NB4 (cell line): ENCODE measurements around the gene PPM1L.

Source experiments
- POLR2A ChIP-seq: IDR thresholded peaks from 2 replicates; pipeline ENCODE4 v1.6.1; 2011; ENCODE audit warnings: mild to moderate bottlenecking; ENCODE audit not compliant: insufficient read length; ENCODE audit errors: extremely low read depth
- TF ChIP-seq, protein P1 (sequence below): IDR thresholded peaks from one replicate; pipeline ENCODE4 v1.5.1; 2012; ENCODE audit warnings: low read depth, low read length

GRCh38 chr3:160906646-160907045, 150.6 kb downstream of the PPM1L start:
- TF ChIP-seq POLR2A, result no peak
- TF ChIP-seq, protein P1, sequence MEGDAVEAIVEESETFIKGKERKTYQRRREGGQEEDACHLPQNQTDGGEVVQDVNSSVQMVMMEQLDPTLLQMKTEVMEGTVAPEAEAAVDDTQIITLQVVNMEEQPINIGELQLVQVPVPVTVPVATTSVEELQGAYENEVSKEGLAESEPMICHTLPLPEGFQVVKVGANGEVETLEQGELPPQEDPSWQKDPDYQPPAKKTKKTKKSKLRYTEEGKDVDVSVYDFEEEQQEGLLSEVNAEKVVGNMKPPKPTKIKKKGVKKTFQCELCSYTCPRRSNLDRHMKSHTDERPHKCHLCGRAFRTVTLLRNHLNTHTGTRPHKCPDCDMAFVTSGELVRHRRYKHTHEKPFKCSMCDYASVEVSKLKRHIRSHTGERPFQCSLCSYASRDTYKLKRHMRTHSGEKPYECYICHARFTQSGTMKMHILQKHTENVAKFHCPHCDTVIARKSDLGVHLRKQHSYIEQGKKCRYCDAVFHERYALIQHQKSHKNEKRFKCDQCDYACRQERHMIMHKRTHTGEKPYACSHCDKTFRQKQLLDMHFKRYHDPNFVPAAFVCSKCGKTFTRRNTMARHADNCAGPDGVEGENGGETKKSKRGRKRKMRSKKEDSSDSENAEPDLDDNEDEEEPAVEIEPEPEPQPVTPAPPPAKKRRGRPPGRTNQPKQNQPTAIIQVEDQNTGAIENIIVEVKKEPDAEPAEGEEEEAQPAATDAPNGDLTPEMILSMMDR, result no peak
